LNCaP clone FGC (cell line): ENCODE measurements around the gene FAM47E.

ENCODE experiments used
- DNase-seq: peaks from one replicate; pipeline ENCODE4 v3.0.0-alpha.2; 2011; ENCODE audit warnings: low read depth
- H3K4me3 ChIP-seq: 2 replicates; pipeline ENCODE4 v1.5.1; 2011; ENCODE audit warnings: mild to moderate bottlenecking, low read depth, low read length, control low read depth
- CTCF ChIP-seq: IDR thresholded peaks from 2 replicates; pipeline ENCODE4 v1.5.1; 2012; ENCODE audit warnings: mild to moderate bottlenecking; ENCODE audit not compliant: control insufficient read depth, insufficient read depth; ENCODE audit errors: extremely low read depth

FAM47E gene

GRCh38 chr4:76306882-76307659, 55.5 kb downstream of the FAM47E start:
- DNase-seq = no peak
- peak overlapping the region; percentile 85 for H3K4me3 ChIP-seq
- TF ChIP-seq CTCF = peak; percentile 71

GRCh38 chr4:76307660-76308014, 56.1 kb downstream of the FAM47E start:
- no peak for DNase-seq
- TF ChIP-seq CTCF = no peak
- H3K4me3 ChIP-seq = peak overlapping the region; percentile 85

GRCh38 chr4:76308548-76308947, 57.0 kb downstream of the FAM47E start:
- no peak overlapping the region for H3K4me3 ChIP-seq
- TF ChIP-seq CTCF = no peak

GRCh38 chr4:76309939-76310550, 58.5 kb downstream of the FAM47E start:
- DNase-seq = no peak
- no peak for TF ChIP-seq CTCF
- H3K4me3 ChIP-seq = no peak overlapping the region

More at GRCh38 chr4:76308548-76308947, 57.0 kb downstream of the FAM47E start:
- no peak for DNase-seq

GRCh38 chr4:76310683-76311082, 59.2 kb downstream of the FAM47E start:
- TF ChIP-seq CTCF = no peak
- no peak for DNase-seq
- H3K4me3 ChIP-seq = no peak overlapping the region

- DNase-seq = no peak
- no peak for TF ChIP-seq CTCF
- H3K4me3 ChIP-seq = no peak overlapping the region
Measured at GRCh38 chr4:76311896-76312331, 60.4 kb downstream of the FAM47E start.
